Stimulated activated CD4-positive, alpha-beta T cell treated with anti-CD3 and anti-CD28 coated beads, Interleukin-4, amount 100 ng/mL, for 1 hour (primary cell): ENCODE results near the gene ROCK2.

Source experiments
- DNase-seq: peaks from one replicate; pipeline ENCODE4 v3.0.0-alpha.2; 2020

The ROCK2 gene

GRCh38 chr2:11344342-11344955, at the start of gene ROCK2:
TSS of gene ROCK2 (minus strand) at chr2:11344636. CDS start at chr2:11344136, 500 bp downstream.
- peak; percentile 75 for DNase-seq

GRCh38 chr2:11393711-11394236, 49.3 kb upstream of the ROCK2 start:
- DNase-seq: no peak

DNA sequence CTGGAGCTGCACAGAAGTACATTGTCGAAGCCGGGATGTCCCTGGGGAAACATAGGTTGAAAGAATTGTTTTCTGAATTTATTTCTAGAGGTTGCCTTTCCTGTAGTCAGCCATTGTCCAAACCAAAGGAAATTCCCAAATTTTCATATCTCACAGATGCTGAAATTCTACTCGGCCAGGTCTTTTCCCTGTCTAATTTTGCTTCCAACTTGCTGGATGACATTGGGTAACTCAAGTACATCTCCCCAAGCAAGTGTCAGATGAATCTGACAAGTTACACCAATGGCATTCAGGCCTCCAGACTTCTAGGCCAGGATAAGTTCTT, 47.5 kb upstream of the ROCK2 start:
- DNase-seq: no peak

- no peak for DNase-seq
These were observed 45.9 kb upstream of the ROCK2 start for GRCh38 chr2:11390399-11390658.

DNA sequence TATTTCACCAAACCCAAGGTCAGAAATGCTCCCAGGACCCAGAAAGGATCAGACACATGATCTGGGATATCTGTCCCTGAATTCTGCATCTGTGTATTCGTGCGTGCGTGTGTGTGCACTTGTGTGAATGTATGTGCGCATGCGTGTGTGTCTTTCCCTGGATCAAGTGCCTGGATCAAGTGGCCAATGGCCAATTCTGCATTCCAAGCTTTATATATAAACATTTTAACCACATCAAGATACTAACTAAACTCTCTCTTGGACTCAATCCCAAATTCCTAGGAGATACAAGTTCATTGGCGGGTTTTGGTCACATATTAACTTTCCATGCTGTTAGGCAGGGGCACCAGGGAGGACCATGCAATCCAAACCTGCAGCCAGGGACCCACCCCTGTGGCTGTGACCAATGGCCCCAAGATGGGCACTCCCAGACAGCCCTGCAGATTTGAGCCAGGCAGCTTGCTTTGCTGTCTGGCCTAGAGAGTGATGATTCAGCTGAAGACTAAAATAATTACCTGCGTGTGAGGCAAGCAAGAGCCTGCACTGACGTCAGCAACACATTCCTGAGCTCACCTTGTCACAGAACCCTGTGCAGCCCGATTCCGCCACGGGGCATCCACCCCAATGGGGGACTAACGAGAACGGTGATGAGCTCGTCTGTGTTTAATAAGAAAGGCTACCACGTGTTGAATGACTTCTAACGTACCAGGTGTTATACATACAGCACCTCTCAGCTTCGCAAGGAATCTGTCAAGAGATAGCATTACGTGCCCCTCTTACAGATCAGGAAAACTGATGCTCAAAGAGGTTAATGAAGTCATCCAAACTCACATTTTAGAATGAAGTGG, 45.3 kb upstream of the ROCK2 start:
- no peak for DNase-seq

DNA sequence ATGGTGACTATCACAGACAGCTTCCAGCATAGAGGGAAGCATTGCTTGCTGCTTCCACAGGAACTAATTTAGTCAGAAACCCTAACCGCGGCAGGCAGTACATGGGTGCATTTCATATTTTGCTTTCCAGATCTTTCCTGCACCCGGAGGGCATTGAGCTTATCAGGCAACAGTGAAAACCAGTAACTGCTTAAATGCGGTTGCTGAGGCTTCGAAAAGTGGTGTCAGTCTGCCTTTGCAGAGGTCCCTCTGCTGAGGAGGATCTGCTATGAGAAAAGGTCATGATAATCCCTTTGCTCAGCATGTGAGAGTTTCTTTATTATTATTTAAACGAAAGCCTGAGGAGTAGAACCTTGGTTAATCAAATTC, 44.6 kb upstream of the ROCK2 start:
- no peak for DNase-seq

GRCh38 chr2:11388262-11389051, 44.0 kb upstream of the ROCK2 start:
- no peak for DNase-seq

GRCh38 chr2:11387843-11388242, 43.4 kb upstream of the ROCK2 start:
- DNase-seq: no peak

GRCh38 chr2:11387100-11387390, 42.6 kb upstream of the ROCK2 start:
- DNase-seq: no peak

DNA sequence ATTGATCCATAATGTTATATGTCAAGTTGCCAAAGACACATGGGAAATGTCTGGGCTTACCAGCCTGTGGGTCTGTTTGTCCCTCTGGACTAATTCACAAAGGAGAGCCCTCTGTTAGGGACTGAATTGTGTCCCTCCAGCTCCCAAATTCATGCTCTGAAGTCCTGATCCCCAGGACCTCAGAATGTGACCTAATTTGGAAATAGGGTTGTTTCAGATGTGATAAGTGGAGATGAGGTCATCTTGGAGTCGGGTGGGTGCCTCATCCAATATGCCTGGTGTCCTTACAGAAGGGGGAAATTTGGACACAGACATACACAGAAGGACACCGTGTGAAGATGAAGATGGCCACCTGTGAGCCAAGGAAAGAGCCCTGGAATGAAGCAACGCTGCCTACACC, 41.4 kb upstream of the ROCK2 start:
- no peak for DNase-seq

- no peak for DNase-seq
These were observed 40.8 kb upstream of the ROCK2 start for GRCh38 chr2:11385216-11385615.

GRCh38 chr2:11379558-11379957, 35.1 kb upstream of the ROCK2 start:
- DNase-seq: no peak

- DNase-seq: no peak
These were observed 33.6 kb upstream of the ROCK2 start for GRCh38 chr2:11377928-11378545.

DNA sequence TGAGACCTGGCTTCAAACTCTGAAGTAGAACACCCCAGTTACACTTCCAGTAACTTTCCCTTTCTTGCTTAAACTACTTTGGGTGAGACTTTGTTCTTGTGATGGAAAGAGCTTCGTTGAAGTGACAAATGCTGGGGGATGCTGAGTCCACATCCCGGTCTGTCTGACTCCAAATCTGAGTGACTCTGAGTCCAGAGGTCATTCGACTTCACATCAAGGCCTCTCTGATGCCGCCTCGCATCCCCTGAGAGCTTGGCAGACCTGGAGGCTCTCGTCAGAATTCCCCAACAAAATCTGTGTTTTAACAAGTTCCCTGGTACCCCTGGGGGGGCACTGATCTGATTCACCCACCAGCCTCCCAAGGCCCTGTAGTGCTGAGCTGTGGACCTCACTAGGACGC, 31.6 kb upstream of the ROCK2 start:
- DNase-seq: no peak

DNA sequence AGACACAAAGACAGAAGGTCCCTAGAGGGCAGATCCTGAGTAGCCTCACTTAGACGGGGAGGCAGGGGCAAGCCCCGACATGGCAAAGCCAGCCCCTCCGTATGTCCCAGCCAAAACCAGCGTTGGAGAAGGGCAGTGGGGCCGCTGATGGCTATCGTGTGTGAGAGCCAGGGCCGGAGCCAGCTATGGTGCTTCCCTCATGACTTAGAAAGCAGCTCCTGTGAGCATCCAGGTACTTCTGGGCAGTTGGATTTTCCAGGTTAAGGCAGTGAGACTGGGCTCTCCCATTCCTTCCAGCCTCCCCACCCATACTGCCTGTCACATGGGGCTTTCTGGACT, 31.2 kb upstream of the ROCK2 start:
- DNase-seq: no peak

- DNase-seq: no peak
These were observed 30.7 kb upstream of the ROCK2 start for GRCh38 chr2:11375025-11375688.

- no peak for DNase-seq
These were observed 28.7 kb upstream of the ROCK2 start for GRCh38 chr2:11373096-11373495.

GRCh38 chr2:11371092-11371937, 26.9 kb upstream of the ROCK2 start:
- no peak for DNase-seq

GRCh38 chr2:11370377-11371091, 26.1 kb upstream of the ROCK2 start:
- DNase-seq: no peak

DNA sequence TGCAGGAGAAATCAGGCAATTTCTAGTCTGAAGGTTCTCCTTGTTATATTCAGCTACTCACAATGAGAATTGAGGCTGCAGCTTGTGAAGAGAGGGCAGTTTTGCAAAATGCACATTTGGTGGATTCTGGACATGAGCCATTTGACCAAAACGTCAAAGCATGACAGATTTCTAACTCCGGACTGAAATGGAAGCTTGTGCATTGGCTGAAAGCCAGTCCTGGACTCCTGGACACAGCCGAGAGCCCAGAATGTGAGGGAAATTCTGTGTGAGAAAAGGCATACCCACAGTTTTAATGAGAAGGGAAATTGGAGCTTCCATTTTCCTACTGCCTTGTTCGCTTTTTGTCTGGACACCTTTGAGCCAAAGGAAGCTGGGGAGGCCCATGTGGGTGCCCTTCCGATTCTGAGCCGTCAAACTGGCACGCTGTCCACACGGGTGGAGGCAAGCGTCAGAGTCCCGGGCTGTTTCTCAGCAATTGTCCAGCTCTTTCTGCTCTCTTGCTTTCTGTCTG, 23.7 kb upstream of the ROCK2 start:
- DNase-seq: no peak

GRCh38 chr2:11367170-11367730, 22.8 kb upstream of the ROCK2 start:
- no peak for DNase-seq
